HG03342 (cell line): ENCODE data around the gene KCTD11.

Source experiments
- ATAC-seq: cut with Tn5 transposase; IDR thresholded peaks from one replicate; pipeline ENCODE4 v1.9.1; 2021; ENCODE audit warnings: mild to moderate bottlenecking, moderate library complexity; ENCODE audit not compliant: unreplicated experiment

KCTD11 gene

GRCh38 chr17:7351665-7352502 is at the start of gene KCTD11:
KCTD11 (plus strand) TSS chr17:7352162.
- ATAC-seq = peak; percentile 46

DNA sequence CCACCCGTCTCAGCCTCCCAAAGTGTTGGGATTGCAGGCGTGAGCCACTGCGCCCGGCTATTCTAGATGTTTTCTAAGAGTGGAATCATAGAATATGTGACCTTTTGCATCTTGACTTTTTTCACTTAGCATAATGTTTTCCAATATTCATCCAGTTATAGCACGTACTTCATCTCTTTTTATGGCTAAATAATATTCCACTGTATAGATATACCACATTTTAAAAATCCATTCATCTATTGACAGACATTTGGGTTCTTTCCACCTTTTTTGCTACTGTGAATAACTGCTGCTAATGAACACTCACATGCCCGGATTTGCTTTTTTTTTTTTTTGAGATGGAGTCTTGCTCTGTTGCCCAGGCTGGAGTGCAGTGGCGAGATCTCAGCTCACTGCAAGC is 47.8 kb upstream of the KCTD11 start:
- no peak for ATAC-seq

- peak; percentile 69 for ATAC-seq
Observed at GRCh38 chr17:7306911-7307685, 44.9 kb upstream of the KCTD11 start, which contains the start of gene EIF5A. EIF5A (plus strand) TSS chr17:7307628; CDS start chr17:7309636, 2,008 bp downstream.

- ATAC-seq = peak; percentile 1
Observed at GRCh38 chr17:7307686-7308624, 44.0 kb upstream of the KCTD11 start.

DNA sequence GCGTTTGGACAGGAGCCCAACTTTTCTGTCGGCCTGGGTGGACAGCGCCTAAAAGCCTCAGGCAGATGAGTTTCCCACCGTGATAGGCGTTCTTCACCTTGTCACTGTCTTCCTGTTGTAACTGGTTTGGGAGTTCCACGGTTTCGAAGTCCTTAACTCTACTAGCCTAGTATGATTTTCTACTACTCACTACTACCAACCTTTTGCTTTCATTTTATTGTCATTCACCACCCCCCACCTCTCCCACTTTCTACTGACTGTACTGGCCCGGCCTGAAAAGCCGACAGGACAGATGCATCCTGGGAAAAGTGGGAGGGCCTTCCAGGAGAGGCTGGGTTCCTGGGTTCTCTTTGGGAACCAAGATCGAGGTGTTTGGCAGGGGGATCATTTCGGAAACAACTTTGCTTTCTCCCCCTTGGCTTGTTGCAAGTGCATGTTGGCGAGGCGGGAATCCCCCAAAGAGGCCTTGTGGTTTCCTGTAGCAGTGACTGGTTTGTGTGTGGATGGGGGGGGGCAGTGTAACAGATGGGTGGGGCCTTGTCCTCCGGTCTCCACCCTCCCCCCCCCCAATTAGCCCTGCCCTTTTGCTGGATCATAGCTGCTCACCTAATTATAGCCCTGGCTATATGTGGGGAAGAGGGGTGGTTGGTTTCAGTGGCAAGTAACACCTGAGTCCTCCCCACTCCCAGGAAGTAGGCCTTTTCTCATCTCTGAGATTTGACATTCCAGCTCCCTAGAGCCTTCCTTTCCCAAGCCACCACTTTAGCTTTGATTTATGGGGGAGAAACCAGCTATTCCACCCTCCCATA is 43.1 kb upstream of the KCTD11 start:
- ATAC-seq = peak; percentile 27

- ATAC-seq = no peak
Observed at GRCh38 chr17:7309628-7310027, 42.3 kb upstream of the KCTD11 start.

GRCh38 chr17:7311110-7311705 is 40.8 kb upstream of the KCTD11 start:
- no peak for ATAC-seq

DNA sequence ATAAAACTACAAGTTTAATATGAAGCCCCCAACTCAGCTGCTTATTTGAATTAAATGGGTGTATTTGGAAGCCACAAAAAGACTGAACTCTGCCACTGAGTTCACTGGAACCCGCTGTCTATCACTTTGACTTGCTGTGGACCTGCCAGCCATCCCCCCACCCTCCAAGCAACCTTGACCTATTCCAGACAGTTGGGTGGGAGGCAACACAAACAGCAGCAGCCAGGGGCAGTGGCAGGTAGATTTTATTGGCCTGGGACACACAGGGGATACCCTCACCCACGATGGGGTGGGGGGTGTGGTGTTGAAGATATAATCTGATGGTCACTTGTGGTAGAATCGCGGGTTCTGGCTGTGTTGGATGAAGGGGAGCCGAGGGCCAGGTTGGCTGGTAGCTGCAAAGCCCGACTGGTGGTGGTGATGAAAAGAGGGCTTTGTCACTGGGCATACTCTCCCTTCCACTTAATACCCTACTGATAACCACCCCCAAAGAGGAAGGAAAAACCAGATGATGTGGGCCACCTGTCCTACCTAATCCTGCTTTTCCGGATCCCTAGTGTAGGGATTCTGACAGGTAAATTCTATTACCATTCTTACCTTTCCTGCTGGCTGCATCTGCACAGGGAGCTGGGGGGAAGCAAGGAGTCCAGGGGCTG is 39.4 kb upstream of the KCTD11 start:
- ATAC-seq = no peak

DNA sequence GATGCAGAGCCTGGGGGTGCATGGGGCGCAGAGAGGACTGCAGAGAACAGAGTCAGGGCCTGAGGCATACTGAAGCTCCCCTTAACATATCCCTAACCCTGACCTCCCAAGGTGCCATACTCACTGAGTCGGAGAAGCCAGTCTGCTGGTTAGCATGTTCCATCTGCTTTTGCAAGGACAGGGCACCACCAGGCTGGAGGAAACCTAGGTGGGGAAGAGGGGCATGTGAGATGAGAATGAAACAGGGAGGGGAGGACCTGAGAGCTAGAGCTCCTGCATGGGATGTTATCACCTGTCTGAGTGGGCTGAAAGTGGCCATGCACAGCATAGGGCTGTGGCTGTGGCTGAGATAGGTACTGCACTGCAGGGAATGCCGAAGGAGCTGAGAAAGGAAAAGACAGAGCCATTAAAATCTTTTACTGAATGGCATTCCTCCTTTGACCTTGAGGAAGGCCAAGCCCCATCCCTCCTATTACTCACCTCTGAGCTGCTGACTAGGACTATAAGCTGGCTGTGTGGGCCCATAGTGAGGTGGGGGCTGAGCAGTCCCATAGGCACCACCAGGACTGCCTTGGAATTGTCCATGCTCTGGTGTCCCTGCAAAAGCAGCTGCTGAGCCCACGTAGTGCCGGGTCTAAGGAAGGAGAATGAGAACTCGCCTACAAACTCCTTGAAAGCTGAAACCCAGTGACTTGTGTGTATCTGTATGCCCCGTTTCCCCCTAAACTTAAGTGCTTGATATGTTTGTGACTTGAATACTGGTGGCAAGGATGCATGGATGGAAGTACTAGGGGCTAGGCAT is 38.7 kb upstream of the KCTD11 start:
- no peak for ATAC-seq

DNA sequence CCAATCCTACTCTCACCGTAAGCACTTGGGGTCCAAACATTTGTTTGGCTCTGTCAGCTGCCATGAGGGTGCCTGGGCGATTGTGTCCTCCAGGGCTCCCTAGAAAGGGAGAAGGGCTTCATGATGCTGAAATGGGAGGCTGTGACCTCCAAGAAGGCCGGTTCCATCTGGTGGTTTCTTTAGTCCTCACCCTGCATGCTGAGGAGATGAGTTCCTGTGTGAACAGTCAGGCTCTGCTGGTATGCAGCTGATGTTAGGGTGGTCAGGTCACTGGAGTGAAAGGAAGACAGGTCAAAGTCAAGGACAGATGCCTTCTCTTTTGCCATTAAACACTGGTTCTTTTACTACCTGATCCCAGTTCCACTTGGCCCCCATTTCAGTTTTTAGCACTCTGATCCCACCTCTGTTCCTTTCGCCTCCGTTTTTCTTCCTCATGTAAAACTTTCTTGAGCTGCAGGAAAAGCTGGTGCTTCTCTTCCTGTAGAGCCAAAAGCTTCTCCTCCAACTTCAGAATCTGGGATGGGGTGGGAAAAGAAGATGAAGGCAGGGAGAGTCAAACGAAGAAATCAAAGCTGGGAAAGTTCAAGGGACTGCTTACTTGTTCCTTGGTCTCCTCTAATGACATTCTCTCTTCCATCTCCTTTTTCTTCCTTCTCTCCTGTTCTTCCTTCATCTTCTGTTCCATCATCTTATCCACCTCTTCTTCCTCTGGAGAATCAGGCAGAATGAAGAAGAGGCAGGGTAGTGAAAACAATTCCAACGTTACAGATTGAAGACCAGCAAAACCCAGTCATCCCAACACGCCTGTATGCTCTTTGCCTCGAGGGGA is 37.9 kb upstream of the KCTD11 start:
- ATAC-seq = no peak

- ATAC-seq = peak; percentile 70
Observed at GRCh38 chr17:7314719-7315569, 37.0 kb upstream of the KCTD11 start, which contains the start of gene GPS2. GPS2 (minus strand) TSS chr17:7315360; CDS start chr17:7315052, 308 bp downstream.

DNA sequence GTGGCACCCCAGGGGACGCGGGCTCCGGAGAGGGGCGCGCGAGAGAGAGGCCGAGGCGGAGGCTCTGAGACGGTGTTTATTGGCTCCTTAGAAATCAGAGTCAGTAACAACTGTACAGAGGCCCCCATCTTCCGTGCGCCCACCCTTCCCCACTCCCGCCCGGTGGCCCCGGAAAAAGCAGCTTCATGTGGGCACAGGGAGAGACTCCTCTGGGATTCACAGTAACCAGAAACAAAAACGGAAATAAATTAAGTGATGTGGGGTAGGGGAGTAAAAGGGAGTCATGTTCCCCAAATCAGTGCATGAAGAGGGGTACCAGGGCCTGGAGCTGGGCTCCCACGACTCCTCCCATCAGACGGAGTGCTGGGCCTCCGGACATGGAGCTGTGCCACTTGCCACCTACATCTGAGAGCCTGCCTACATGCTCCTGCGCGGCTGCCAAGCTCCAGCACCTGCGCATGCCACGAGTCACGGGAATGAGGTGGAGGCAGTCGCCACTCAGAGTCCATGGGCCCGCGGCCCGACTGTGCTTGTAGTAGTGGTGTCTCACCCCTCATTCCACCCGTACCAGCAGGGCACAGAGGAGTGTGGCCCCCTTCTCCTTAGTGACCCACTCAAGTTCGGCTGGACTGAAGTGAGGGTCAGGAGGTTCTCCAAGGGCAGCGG is 36.3 kb upstream of the KCTD11 start:
- ATAC-seq = no peak

DNA sequence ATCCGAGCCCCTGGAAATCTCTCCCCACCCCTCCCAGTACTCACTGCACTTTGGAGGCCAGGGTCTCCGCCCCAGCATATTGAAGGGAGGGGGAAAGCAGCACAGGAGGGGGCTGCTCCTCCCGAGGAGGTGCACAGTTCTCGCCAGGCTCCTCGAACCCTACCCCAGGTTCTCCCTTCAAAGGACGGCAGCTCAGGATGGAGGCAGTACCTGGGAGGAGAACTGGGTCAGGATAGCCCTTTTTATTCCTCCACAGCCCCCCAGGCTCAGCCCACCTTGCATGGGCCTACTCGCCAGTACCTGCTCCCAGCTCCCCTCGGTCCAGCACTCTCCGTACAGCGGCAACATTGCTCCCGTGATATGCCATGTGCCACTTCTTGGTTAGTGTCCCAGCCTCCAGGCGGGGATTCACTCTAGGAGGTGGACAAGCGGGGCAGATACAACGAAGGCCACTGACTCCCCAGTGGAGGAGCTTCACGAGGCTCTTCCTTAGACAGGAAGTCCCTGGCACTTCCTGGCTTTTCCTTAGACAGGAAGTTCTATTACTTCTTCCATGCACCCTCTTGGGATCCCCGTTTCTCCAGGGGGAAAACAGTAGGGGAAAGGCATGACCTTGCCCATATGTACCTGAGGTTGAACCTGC is 34.7 kb upstream of the KCTD11 start:
- no peak for ATAC-seq

DNA sequence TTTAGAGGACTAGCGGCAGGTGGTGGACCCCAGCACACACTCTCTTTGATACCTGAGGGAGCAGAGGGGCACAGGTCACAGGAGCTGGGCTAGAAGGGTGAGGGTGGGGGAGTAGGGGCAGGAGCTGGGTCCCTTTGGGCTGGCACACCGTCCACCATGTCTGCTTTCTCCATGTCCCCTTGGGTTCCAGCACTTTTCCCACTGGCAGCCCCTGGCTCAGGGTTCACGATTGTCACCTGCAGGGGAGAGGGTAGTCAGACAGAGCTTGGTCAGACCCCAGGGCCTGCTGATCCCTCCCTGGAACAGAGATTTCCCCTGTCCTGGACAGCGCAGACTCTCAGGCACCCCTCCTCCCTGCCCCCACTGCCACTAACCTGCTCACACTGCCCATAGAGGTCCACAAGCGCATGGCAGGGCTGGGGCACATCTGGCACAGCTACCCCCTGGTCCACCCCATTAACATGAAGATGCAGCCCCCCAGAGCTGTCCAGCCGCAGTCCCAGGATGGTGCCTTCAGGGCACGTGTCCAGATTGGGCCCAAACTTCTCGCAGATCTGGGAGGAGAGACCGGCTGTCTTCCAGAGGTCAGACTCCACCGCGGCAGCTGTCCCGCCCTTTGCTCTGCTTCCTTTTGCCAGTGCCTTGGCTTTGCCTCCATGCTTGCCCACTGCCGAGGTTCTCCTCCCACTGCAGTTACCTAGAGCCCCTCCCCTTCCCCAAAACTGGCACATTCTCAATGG is 33.7 kb upstream of the KCTD11 start:
- ATAC-seq = no peak

DNA sequence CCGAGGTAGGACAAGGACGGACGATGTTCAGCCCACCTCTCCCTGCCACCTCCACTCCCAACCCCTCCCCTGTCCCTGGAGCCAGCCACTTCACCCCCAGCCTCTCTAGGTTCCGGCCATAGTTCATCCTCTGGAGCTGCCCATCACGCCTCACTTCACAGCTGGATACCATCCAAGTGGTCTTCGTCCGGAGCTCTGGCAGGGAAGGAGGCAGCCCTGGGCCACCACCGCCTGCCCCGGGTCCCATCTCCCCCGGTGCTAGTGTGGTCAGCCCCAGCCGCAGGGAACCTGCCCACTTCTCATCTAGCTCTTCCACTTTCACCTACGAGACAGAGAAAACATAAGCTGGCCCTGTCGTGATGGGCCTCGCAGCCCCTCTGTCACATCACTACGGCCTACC is 30.5 kb upstream of the KCTD11 start:
- no peak for ATAC-seq
